ENCODE measurements around the gene JTB. TPM values are rescaled to one million over a fixed set of nuclear protein-coding genes. Genes with fewer than 3 reads are reported as not detected.

Gene JTB
- total RNA-seq, 2 experiments from 2014 or later: 134 to 136 TPM

GRCh38 chr1:153963030-153963849 lies 14.2 kb downstream of the JTB start, which contains the start of gene SLC39A1:
Gene SLC39A1 (minus strand): TSS chr1:153963537. CDS start chr1:153962715, 822 bp downstream.
- Mint-ChIP-seq H3K9me3 (no peaks in the 10 kb centered on the region), H3K36me3 (peaks cover 30% of the 10 kb centered on the region), H3K27ac (peak within 1 kb of the TSS; percentile 85), H3K4me3 (peak within 1 kb of the TSS; percentile 76), H3K27me3 (no peaks in the 10 kb centered on the region), H3K4me1 (ENCODE audit: low read depth) (peaks cover 48% of the 10 kb centered on the region)
- POLR2A ChIA-PET: interaction anchor here (0.7 to 2.8 kb wide), 9 partner anchors 10 to 257 kb away, joined by 3 to 19 read pairs (median 6); partner anchors contain the start of genes DENND4B, JTB, RPS27 and UBAP2L
- CTCF ChIA-PET: interaction anchor here (0.9 to 2.7 kb wide), 3 partner anchors 14 to 23 kb away, joined by 4 to 20 read pairs (median 18); partner anchors contain the start of genes DENND4B, JTB and RAB13
- intact Hi-C loops (cut with micrococcal nuclease): loop anchor here (10.0 kb wide), 3 partner anchors 312 to 472 kb away; partner anchors contain the start of genes HAX1, S100A3, S100A4 and S100A5
- peak; percentile 98 for DNase-seq

DNA sequence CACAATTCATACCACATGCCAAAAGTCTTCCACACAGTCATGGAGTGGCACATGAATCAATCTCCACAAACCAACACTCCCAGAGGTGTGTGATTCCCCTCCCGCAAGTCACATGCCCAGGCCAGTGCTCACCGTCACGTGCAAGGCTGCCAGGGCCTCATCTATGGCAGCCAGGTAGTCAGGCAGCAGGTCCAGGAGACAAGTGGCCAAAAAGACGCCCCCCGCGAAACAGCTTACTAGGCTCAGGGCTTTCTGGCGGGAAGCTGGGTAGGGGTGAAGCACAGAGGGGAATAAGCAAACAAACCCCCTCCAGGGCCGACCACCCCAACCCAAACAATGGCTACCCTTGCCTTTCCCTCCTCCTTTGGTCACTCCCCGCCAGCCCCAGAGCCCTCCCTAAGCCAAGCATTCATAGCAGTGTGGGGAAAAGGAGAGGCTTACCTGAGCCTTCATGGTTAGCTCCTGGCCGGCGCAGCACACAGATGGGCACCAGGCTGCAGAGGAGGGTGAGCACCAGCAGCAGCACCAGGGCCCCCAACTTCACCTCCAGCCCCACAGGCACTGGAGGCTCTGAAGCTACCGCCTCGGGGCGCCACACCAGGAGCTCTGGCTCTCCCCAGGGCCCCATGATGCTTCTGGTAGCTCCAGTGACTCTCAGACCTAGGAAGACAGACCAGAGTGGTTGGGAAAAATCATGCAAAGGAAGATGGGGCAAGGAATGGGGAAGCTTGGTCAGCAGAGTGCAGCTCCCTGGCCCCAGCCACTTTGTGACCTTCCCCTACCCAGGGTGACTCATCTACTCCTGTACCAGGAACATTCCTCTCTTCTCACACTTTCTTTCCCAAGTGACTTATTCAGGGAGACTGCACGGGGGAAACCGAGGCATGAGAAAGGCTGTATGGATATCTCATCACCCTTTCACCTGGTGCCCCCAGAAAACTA lies 15.1 kb downstream of the JTB start:
- Mint-ChIP-seq H3K9me3 (no peaks in the 10 kb centered on the region), H3K27me3 (no peaks in the 10 kb centered on the region), H3K36me3 (peaks cover 34% of the 10 kb centered on the region), H3K4me3 (peak overlapping the region; percentile 76), H3K27ac (peak overlapping the region; percentile 85), H3K4me1 (ENCODE audit: low read depth) (peaks cover 42% of the 10 kb centered on the region)
- intact Hi-C loops (cut with micrococcal nuclease): loop anchor here (10.0 kb wide), 3 partner anchors 312 to 472 kb away; partner anchors contain the start of genes HAX1, S100A3, S100A4 and S100A5
- DNase-seq: peak; percentile 51
- ChIA-PET POLR2A (interaction anchor here (0.7 to 2.8 kb wide), 10 partner anchors 11 to 258 kb away, joined by 3 to 19 read pairs (median 4); partner anchors contain the start of genes DENND4B, JTB, RPS27 and UBAP2L), CTCF (interaction anchor here (2.6 to 2.7 kb wide), 2 partner anchors 17 to 24 kb away, joined by 18 to 20 read pairs; partner anchors contain the start of genes DENND4B and RAB13)

DNA sequence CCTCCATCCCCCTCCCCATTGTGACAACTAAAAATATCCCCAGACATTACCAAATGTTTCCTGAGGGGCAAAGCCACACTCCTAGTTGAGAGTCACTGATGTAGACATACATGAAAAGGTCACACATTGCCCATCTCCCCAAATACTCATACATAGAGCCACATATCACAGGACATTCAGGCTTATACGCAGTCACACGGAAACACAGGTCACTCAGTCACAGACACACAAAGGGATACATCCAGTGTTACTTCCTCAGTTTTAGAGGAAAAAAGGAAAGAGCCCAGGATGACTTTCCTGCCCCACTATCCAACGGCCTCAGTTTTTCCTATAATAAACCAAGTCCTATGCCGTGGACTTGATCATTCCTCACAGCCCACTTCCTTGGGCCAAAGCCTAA lies 16.1 kb downstream of the JTB start:
- Mint-ChIP-seq H3K27ac (peak overlapping the region; percentile 85), H3K27me3 (no peaks in the 10 kb centered on the region), H3K4me3 (peak overlapping the region; percentile 76), H3K4me1 (ENCODE audit: low read depth) (peaks cover 49% of the 10 kb centered on the region), H3K36me3 (peaks cover 28% of the 10 kb centered on the region), H3K9me3 (no peaks in the 10 kb centered on the region)
- CTCF ChIA-PET: interaction anchor here (1.4 kb wide), 1 partner anchor 15 kb away, joined by 3 read pairs; the partner anchor contains the start of gene DENND4B
- intact Hi-C loops (cut with micrococcal nuclease): loop anchor here (10.0 kb wide), 3 partner anchors 313 to 473 kb away; partner anchors contain the start of genes HAX1, S100A3, S100A4 and S100A5
- no peak for DNase-seq
- POLR2A ChIA-PET: interaction anchor here (0.9 to 1.0 kb wide), 2 partner anchors 12 to 29 kb away, joined by 3 read pairs; partner anchors contain the start of gene RPS27

GRCh38 chr1:153960206-153960605 lies 17.3 kb downstream of the JTB start:
- DNase-seq: no peak
- POLR2A ChIA-PET: no interaction called here
- no peak overlapping the region for H3K4me3 Mint-ChIP-seq
- intact Hi-C loops (cut with micrococcal nuclease): loop anchor here (10.0 kb wide), 3 partner anchors 315 to 475 kb away; partner anchors contain the start of genes HAX1, S100A3, S100A4 and S100A5
- H3K36me3 Mint-ChIP-seq: peaks cover 26% of the 10 kb centered on the region
- no peaks in the 10 kb centered on the region for H3K9me3 Mint-ChIP-seq
- peak overlapping the region; percentile 26 for H3K27ac Mint-ChIP-seq
- CTCF ChIA-PET: interaction anchor here (2.4 kb wide), 1 partner anchor 14 kb away, joined by 13 read pairs; the partner anchor contains the start of gene DENND4B
- no peaks in the 10 kb centered on the region for H3K27me3 Mint-ChIP-seq
- H3K4me1 Mint-ChIP-seq (ENCODE audit: low read depth): peaks cover 49% of the 10 kb centered on the region

DNA sequence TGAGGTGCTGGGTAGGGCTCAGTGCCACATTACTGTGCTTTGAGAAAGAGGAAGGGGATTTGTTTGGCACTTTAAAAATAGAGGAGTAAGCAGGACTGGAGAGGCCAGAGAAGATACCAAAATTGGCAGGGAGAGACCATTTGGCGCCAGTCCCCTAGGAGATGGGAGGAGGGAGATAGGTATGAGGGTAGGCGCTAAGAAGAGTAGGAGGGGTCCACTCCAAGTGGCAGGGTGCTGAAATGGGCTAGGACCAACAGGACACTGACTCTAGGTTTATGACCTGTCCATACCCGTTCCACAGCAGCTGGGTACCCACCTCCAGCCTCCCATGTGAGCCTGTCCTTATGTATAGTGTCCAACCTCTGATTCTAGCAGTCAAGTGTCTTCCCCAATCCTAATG lies 18.0 kb downstream of the JTB start:
- Mint-ChIP-seq H3K27ac (peak overlapping the region; percentile 26), H3K4me3 (no peak overlapping the region), H3K36me3 (peaks cover 26% of the 10 kb centered on the region), H3K27me3 (no peaks in the 10 kb centered on the region), H3K9me3 (no peaks in the 10 kb centered on the region), H3K4me1 (ENCODE audit: low read depth) (peaks cover 49% of the 10 kb centered on the region)
- ChIA-PET CTCF (interaction anchor here (1.2 to 2.4 kb wide), 3 partner anchors 8 to 28 kb away, joined by 4 to 13 read pairs (median 6); partner anchors contain the start of genes CREB3L4 and DENND4B), POLR2A (interaction anchor here (0.7 to 4.1 kb wide), 6 partner anchors 7 to 32 kb away, joined by 3 to 23 read pairs (median 4); partner anchors contain the start of genes CREB3L4, DENND4B and JTB)
- intact Hi-C loops (cut with micrococcal nuclease): loop anchor here (2.0 to 5.0 kb wide), 2 partner anchors 37 to 327 kb away; partner anchors contain the start of genes CHTOP and GATAD2B
- no peak for DNase-seq

- Mint-ChIP-seq H3K27ac (peak overlapping the region; percentile 96), H3K27me3 (no peaks in the 10 kb centered on the region), H3K9me3 (no peaks in the 10 kb centered on the region), H3K4me3 (peak overlapping the region; percentile 97), H3K36me3 (peaks cover 31% of the 10 kb centered on the region), H3K4me1 (ENCODE audit: low read depth) (peaks cover 50% of the 10 kb centered on the region)
- CTCF ChIA-PET: interaction anchor here (1.0 to 2.4 kb wide), 4 partner anchors 9 to 28 kb away, joined by 3 to 13 read pairs (median 5); partner anchors contain the start of genes CREB3L4, DENND4B and RAB13
- no peak for DNase-seq
- intact Hi-C loops (cut with micrococcal nuclease): loop anchor here (1.0 to 5.0 kb wide), 7 partner anchors 8 to 327 kb away; partner anchors contain the start of genes CHTOP, CREB3L4, GATAD2B and JTB
- POLR2A ChIA-PET: interaction anchor here (0.7 to 4.1 kb wide), 7 partner anchors 7 to 33 kb away, joined by 3 to 23 read pairs (median 4); partner anchors contain the start of genes CREB3L4, DENND4B, JTB and RPS27
These were observed 18.6 kb downstream of the JTB start for GRCh38 chr1:153958961-153959260.

GRCh38 chr1:153958111-153958960 lies 19.1 kb downstream of the JTB start, which contains the start of gene CRTC2:
Gene CRTC2 (minus strand): TSS chr1:153958612. CDS start chr1:153958497, 115 bp downstream.
- intact Hi-C loops (cut with micrococcal nuclease): loop anchor here (1.0 to 5.0 kb wide), 7 partner anchors 9 to 326 kb away; partner anchors contain the start of genes CHTOP, CREB3L4, GATAD2B and JTB
- peak within 1 kb of the TSS; percentile 96 for H3K27ac Mint-ChIP-seq
- H3K4me1 Mint-ChIP-seq (ENCODE audit: low read depth): peaks cover 51% of the 10 kb centered on the region
- H3K27me3 Mint-ChIP-seq: no peaks in the 10 kb centered on the region
- ChIA-PET POLR2A (interaction anchor here (0.7 to 4.1 kb wide), 8 partner anchors 8 to 36 kb away, joined by 3 to 23 read pairs (median 4); partner anchors contain the start of genes CREB3L4, DENND4B, JTB and RPS27), CTCF (interaction anchor here (1.0 to 2.4 kb wide), 4 partner anchors 9 to 29 kb away, joined by 3 to 13 read pairs (median 5); partner anchors contain the start of genes CREB3L4, DENND4B and RAB13)
- H3K9me3 Mint-ChIP-seq: no peaks in the 10 kb centered on the region
- peaks cover 33% of the 10 kb centered on the region for H3K36me3 Mint-ChIP-seq
- DNase-seq: peak; percentile 99
- H3K4me3 Mint-ChIP-seq: peak within 1 kb of the TSS; percentile 97

- ChIA-PET POLR2A (interaction anchor here (1.2 to 4.1 kb wide), 4 partner anchors 9 to 36 kb away, joined by 3 to 23 read pairs (median 17); partner anchors contain the start of genes CREB3L4 and DENND4B), CTCF (interaction anchor here (1.0 to 2.4 kb wide), 3 partner anchors 11 to 92 kb away, joined by 3 to 31 read pairs (median 13); partner anchors contain the start of gene DENND4B)
- Mint-ChIP-seq H3K4me3 (peak overlapping the region; percentile 97), H3K27me3 (no peaks in the 10 kb centered on the region), H3K9me3 (no peaks in the 10 kb centered on the region), H3K27ac (peak overlapping the region; percentile 96), H3K4me1 (ENCODE audit: low read depth) (peaks cover 51% of the 10 kb centered on the region), H3K36me3 (peaks cover 35% of the 10 kb centered on the region)
- intact Hi-C loops (cut with micrococcal nuclease): loop anchor here (1.0 to 5.0 kb wide), 7 partner anchors 10 to 325 kb away; partner anchors contain the start of genes CHTOP, CREB3L4, GATAD2B and JTB
- DNase-seq: peak; percentile 65
These were observed 19.7 kb downstream of the JTB start for GRCh38 chr1:153957744-153958110.

GRCh38 chr1:153956997-153957715 lies 20.3 kb downstream of the JTB start:
- DNase-seq: no peak
- H3K27me3 Mint-ChIP-seq: no peaks in the 10 kb centered on the region
- H3K9me3 Mint-ChIP-seq: no peaks in the 10 kb centered on the region
- peaks cover 46% of the 10 kb centered on the region for H3K4me1 Mint-ChIP-seq (ENCODE audit: low read depth)
- H3K27ac Mint-ChIP-seq: peak overlapping the region; percentile 96
- CTCF ChIA-PET: interaction anchor here (0.9 to 2.4 kb wide), 6 partner anchors 11 to 323 kb away, joined by 3 to 31 read pairs (median 4); partner anchors contain the start of genes CHTOP, DENND4B, JTB and RAB13
- peaks cover 36% of the 10 kb centered on the region for H3K36me3 Mint-ChIP-seq
- POLR2A ChIA-PET: interaction anchor here (0.8 to 4.1 kb wide), 6 partner anchors 9 to 35 kb away, joined by 3 to 23 read pairs (median 4); partner anchors contain the start of genes CREB3L4 and DENND4B
- intact Hi-C loops (cut with micrococcal nuclease): loop anchor here (5.0 kb wide), 1 partner anchor 325 kb away; the partner anchor contains the start of gene CHTOP
- peak overlapping the region; percentile 97 for H3K4me3 Mint-ChIP-seq

Data from activated CD4-positive, alpha-beta memory T cell treated with anti-CD3 and anti-CD28 coated beads for 36 hours (primary cell).